PC-3 (cell line): Measurements from ENCODE around the gene PJVK. TPM values are rescaled to one million over a fixed set of nuclear protein-coding genes. Genes with fewer than 3 reads are reported as not detected.
A peak's percentile ranks its signal among the peaks of the same experiment; 100 is the strongest.
"Not testable (repeated sequence)": the region's sequence is repeated elsewhere in the genome, so short reads cannot be mapped to it uniquely, and the experiment has no call there.

Experiments
- ATAC-seq: fragments of 200-7000 bp; cut with Tn5 transposase; 2 replicates; pipeline ENCODE4 v1.9.1; 2020; ENCODE audit warnings: mild to moderate bottlenecking, moderate library complexity
- BruUV-seq: library from RNA; stranded (reverse); fragments of 400-500 nt; replicated peaks from 2 replicates; lab custom pipeline; 2021; lab: Mats Ljungman, UMichigan
- CTCF ChIA-PET: fragments of 300-600 bp; sonication (Branson Sonifier 250); formaldehyde crosslinking; loops from one replicate; lab custom pipeline; 2022; ENCODE audit warnings: antibody characterized with exemption; lab: Charles Lee
- POLR2A ChIA-PET: fragments of 300-600 bp; sonication (Branson Sonifier 250); formaldehyde crosslinking; loops from one replicate; lab custom pipeline; 2022; ENCODE audit warnings: antibody characterized with exemption; ENCODE audit not compliant: unreplicated experiment; lab: Charles Lee
- DNase-seq: peaks from one replicate; pipeline ENCODE4 v3.0.0-alpha.2; 2015
- H2AFZ ChIP-seq: fragments of 300-600 bp; sonication (generic); 2 replicates; pipeline ENCODE4 v1.6.0; 2016; ENCODE audit warnings: antibody characterized with exemption, low read length
- H3F3A ChIP-seq: fragments of 300-600 bp; sonication (generic); one replicate; pipeline ENCODE4 v1.6.0; 2017; ENCODE audit warnings: antibody characterized with exemption, low read length, control low read depth, mild to moderate bottlenecking; ENCODE audit not compliant: unreplicated experiment
- H3K27ac ChIP-seq: fragments of 300-600 bp; sonication (generic); 2 replicates; pipeline ENCODE4 v1.5.1; 2016; ENCODE audit warnings: mild to moderate bottlenecking, low read length
- H3K27me3 ChIP-seq: fragments of 300-600 bp; sonication (generic); 2 replicates; pipeline ENCODE4 v1.6.1; 2016; ENCODE audit warnings: low read length, mixed read lengths
- H3K36me3 ChIP-seq: fragments of 300-600 bp; sonication (generic); 2 replicates; pipeline ENCODE4 v1.6.1; 2016; ENCODE audit warnings: low read depth, mixed run types, low read length, mixed read lengths
- H3K4me1 ChIP-seq: fragments of 300-600 bp; sonication (generic); 2 replicates; pipeline ENCODE4 v1.5.1; 2016; ENCODE audit warnings: low read length; ENCODE audit not compliant: insufficient read depth
- H3K4me2 ChIP-seq: fragments of 300-600 bp; sonication (generic); 2 replicates; pipeline ENCODE4 v1.6.0; 2016; ENCODE audit warnings: low read length
- H3K4me3 ChIP-seq: fragments of 300-600 bp; sonication (generic); 2 replicates; pipeline ENCODE4 v1.5.1; 2016; ENCODE audit warnings: mild to moderate bottlenecking, low read length, mixed read lengths
- H3K79me2 ChIP-seq: fragments of 300-600 bp; sonication (generic); 2 replicates; pipeline ENCODE4 v1.6.1; 2017; ENCODE audit warnings: low read length, mixed read lengths
- H3K9ac ChIP-seq: fragments of 300-600 bp; sonication (generic); 2 replicates; pipeline ENCODE4 v1.6.0; 2016; ENCODE audit warnings: mild to moderate bottlenecking, low read length
- H3K9me2 ChIP-seq: fragments of 300-600 bp; sonication (generic); replicated peaks from 2 replicates; pipeline ENCODE4 v1.6.1; 2016; ENCODE audit warnings: mixed run types, low read length, mixed read lengths
- H3K9me3 ChIP-seq: fragments of 300-600 bp; sonication (generic); 2 replicates; pipeline ENCODE4 v1.6.1; 2016; ENCODE audit warnings: low read length, mixed read lengths
- H4K20me1 ChIP-seq: fragments of 300-600 bp; sonication (generic); 2 replicates; pipeline ENCODE4 v1.6.1; 2016; ENCODE audit warnings: low read length, mixed read lengths
- EZH2 ChIP-seq: fragments of 300-600 bp; sonication (generic); IDR thresholded peaks from one replicate; pipeline ENCODE4 v1.6.1; 2017; ENCODE audit warnings: antibody characterized with exemption, mild to moderate bottlenecking, low read length; ENCODE audit not compliant: unreplicated experiment
- EZH2phosphoT487 ChIP-seq: fragments of 300-600 bp; sonication (generic); IDR thresholded peaks from 2 replicates; pipeline ENCODE4 v1.6.1; 2018; ENCODE audit warnings: mild to moderate bottlenecking, antibody characterized with exemption, low read length, borderline replicate concordance
- intact Hi-C: fragments of 100-400 bp; cut with micrococcal nuclease; formaldehyde crosslinking; loops from 2 replicates; pipeline ENCODE4 v1.9.0; 2023
- total RNA-seq: library from RNA; depleted of rRNA; stranded (reverse); fragments of >200 nt; gene quantifications from 2 replicates; pipeline ENCODE4 v1.2.3, GENCODE V29; 2014
- TF ChIP-seq, protein P1 (sequence below): fragments of 300-600 bp; sonication (generic); conservative IDR thresholded peaks from 2 replicates; pipeline ENCODE4 v1.5.1; 2017; ENCODE audit warnings: antibody characterized with exemption, low read depth, mild to moderate bottlenecking, low read length

Gene PJVK
- total RNA-seq, 1 experiment from 2014 or later = 0.87 TPM

DNA sequence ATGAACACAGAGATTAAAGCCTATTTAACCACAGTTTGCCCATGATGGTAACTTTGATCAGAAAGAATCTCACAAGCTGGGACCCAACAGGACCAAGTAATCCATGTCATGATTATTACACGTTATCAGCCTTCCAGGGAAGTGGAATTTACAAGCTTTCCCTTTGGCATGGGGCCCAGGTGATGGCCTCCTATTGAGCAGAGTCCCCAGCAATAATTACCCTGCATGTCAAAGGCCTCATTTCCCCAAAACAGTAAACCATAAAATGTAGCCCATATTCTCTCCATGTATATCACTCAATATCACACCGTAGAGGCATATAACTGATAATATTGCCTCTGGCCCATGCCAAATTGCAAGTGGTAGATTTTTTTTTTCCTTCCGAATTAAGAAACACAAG, 39.1 kb upstream of the PJVK start:
- Histone ChIP-seq H3K4me2 (no peak overlapping the region), H3K9me3 (no peaks in the 10 kb centered on the region), H3K9me2 (no peaks in the 10 kb centered on the region), H3K27ac (no peak overlapping the region), H3K36me3 (no peaks in the 10 kb centered on the region), H2AFZ (no peak overlapping the region), H3K79me2 (no peaks in the 10 kb centered on the region), H3K27me3 (no peaks in the 10 kb centered on the region), H3K9ac (no peak overlapping the region), H3K4me1 (peaks cover 6% of the 10 kb centered on the region; the same call in 1 of the 2 replicates), H3K4me3 (no peak overlapping the region), H4K20me1 (no peaks in the 10 kb centered on the region), H3F3A (no peaks in the 10 kb centered on the region)
- ATAC-seq (no peak), DNase-seq (peak; percentile 18)
- BruUV-seq = no TSS peak
- POLR2A ChIA-PET = no interaction called here
- no peak for TF ChIP-seq EZH2
- TF ChIP-seq, protein P1, sequence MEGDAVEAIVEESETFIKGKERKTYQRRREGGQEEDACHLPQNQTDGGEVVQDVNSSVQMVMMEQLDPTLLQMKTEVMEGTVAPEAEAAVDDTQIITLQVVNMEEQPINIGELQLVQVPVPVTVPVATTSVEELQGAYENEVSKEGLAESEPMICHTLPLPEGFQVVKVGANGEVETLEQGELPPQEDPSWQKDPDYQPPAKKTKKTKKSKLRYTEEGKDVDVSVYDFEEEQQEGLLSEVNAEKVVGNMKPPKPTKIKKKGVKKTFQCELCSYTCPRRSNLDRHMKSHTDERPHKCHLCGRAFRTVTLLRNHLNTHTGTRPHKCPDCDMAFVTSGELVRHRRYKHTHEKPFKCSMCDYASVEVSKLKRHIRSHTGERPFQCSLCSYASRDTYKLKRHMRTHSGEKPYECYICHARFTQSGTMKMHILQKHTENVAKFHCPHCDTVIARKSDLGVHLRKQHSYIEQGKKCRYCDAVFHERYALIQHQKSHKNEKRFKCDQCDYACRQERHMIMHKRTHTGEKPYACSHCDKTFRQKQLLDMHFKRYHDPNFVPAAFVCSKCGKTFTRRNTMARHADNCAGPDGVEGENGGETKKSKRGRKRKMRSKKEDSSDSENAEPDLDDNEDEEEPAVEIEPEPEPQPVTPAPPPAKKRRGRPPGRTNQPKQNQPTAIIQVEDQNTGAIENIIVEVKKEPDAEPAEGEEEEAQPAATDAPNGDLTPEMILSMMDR = no peak
- TF ChIP-seq EZH2phosphoT487 = no peak
- CTCF ChIA-PET = no interaction called here
- intact Hi-C loops = loop anchor here (2.0 to 10.0 kb wide), 3 partner anchors 131 to 627 kb away; no protein-coding TSS in a partner anchor

DNA sequence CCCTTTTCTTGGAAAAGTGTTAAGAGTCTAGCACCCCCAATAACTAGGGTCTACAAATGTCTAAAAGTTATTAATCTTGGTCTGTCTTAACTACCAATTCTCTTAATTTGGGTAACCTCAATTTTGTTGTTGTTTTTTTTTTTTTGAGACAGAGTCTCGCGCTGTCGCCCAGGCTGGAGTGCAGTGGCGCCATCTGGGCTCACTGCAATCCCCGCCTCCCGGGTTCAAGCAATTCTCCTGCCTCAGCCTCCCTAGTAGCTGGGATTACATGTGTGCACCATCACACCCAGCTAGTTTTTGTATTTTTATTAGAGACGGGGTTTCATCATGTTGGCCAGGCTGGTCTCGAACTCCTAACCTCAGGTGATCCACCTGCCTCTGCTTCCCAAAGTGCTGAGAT, 38.7 kb upstream of the PJVK start:
- H3K9ac ChIP-seq, DNase-seq, H4K20me1 ChIP-seq, CTCF ChIA-PET, H2AFZ ChIP-seq, H3K4me1 ChIP-seq, ATAC-seq, H3F3A ChIP-seq, BruUV-seq, H3K36me3 ChIP-seq, H3K27ac ChIP-seq, H3K9me2 ChIP-seq, H3K79me2 ChIP-seq, H3K27me3 ChIP-seq, H3K9me3 ChIP-seq, H3K4me3 ChIP-seq: not testable (repeated sequence)
- intact Hi-C loops = loop anchor here (2.0 to 10.0 kb wide), 3 partner anchors 132 to 628 kb away; no protein-coding TSS in a partner anchor
- POLR2A ChIA-PET = interaction anchor here (0.7 kb wide), 1 partner anchor 8 kb away, joined by 3 read pairs; no protein-coding TSS in a partner anchor
- H3K4me2 ChIP-seq = peak overlapping the region; percentile 92; the same call in 1 of the 2 replicates

DNA sequence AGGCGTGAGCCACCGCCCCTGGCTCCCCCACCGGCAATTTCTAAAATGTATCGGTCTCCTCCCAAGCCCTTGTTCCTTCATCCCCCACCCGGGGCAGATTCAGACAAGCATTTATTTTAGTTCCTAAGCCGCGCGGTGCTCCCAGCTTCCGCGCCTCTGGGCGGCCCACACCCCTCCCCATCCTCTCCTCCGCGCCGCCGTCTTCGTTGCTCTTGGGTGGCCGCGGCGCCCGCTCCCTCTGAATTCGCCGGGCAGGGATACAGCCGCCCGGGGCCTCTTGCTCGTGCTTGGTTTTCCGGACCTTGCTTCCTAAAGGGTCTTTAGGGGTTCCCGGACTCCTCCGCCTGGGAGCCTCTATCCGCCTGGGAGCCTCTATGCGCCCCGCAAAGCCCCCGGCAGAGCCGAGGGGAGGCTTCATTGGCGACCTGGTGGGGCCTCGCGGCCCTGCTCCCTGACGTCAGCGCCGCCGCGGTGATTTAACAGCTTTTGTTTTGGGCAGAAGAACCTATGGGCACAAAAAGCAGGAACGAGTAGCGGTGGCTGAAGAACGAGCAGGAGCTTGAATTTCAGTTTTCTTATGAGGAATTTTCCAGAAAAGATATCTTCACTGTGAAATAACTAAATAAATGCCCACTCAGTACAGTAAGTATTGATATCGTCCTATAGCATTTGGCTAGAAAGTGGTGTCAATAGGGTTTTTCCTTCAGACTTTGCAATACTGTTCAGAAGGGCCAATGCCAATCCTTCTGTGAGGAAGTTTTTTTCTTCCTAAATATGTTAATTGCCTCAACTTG, 37.5 kb upstream of the PJVK start:
- BruUV-seq = TSS peak; percentile 88
- intact Hi-C loops = loop anchor here (1.0 to 10.0 kb wide), 8 partner anchors 16 to 629 kb away; partner anchors contain the start of gene RBM45
- peaks cover 6% of the 10 kb centered on the region; the same call in 1 of the 2 replicates for H3K4me1 ChIP-seq
- CTCF ChIA-PET = interaction anchor here (0.6 to 1.6 kb wide), 8 partner anchors 9 to 303 kb away, joined by 3 to 9 read pairs (median 4); partner anchors contain the start of genes PJVK, PRKRA and RBM45
- no peaks in the 10 kb centered on the region for H3K36me3 ChIP-seq
- ATAC-seq = peak; percentile 73
- peak overlapping the region; percentile 82 for H2AFZ ChIP-seq
- H3K4me3 ChIP-seq = peak overlapping the region; percentile 70
- H3K9me2 ChIP-seq = no peaks in the 10 kb centered on the region
- H3K79me2 ChIP-seq = no peaks in the 10 kb centered on the region
- no peaks in the 10 kb centered on the region for H3K9me3 ChIP-seq
- peak overlapping the region; percentile 90 for H3K9ac ChIP-seq
- H4K20me1 ChIP-seq = no peaks in the 10 kb centered on the region
- H3F3A ChIP-seq = no peaks in the 10 kb centered on the region
- TF ChIP-seq EZH2 (no peak), EZH2phosphoT487 (no peak)
- TF ChIP-seq, protein P1 = no peak
- POLR2A ChIA-PET = interaction anchor here (0.6 to 1.0 kb wide), 3 partner anchors 17 to 498 kb away, joined by 3 to 4 read pairs (median 4); no protein-coding TSS in a partner anchor
- DNase-seq = peak; percentile 71
- H3K27me3 ChIP-seq = no peaks in the 10 kb centered on the region
- peak overlapping the region; percentile 92 for H3K4me2 ChIP-seq
- H3K27ac ChIP-seq = peak overlapping the region; percentile 71
